Right atrium auricular region (tissue), 2 donors: ENCODE data around the gene DACT2. TPM values are rescaled to one million over a fixed set of nuclear protein-coding genes. Genes with fewer than 3 reads are reported as not detected.

Experiments
- DNase-seq: peaks from one replicate; pipeline ENCODE4 v3.0.0-alpha.2; 2019; ENCODE audit warnings: low spot score
- H3K27ac ChIP-seq, 2 donors: fragments of 200-600 bp; sonication (generic); 1 replicate in 1 of 2; 2 replicates in 1 of 2; pipeline ENCODE4 v1.5.1; 2016 to 2019
- H3K27me3 ChIP-seq, 2 donors: fragments of 200-600 bp; sonication (generic); one replicate each; pipeline versions ENCODE4 v1.5.1 to v1.6.0; 2017 to 2019
- H3K36me3 ChIP-seq: fragments of 200-600 bp; sonication (generic); one replicate; pipeline ENCODE4 v1.5.1; 2016
- H3K4me1 ChIP-seq, 2 donors: fragments of 200-600 bp; sonication (generic); one replicate each; pipeline versions ENCODE4 v1.5.1 to v1.6.0; 2017 to 2019
- H3K4me3 ChIP-seq, 2 donors: fragments of 200-600 bp; sonication (generic); 1 replicate in 1 of 2; 2 replicates in 1 of 2; pipeline ENCODE4 v1.5.1; 2017 to 2019; ENCODE audit warnings: mild to moderate bottlenecking in 1 of 2, moderate library complexity in 1 of 2
- H3K9me3 ChIP-seq, 2 donors: fragments of 200-600 bp; sonication (generic); one replicate each; pipeline ENCODE4 v1.5.1; 2019
- total RNA-seq, 2 donors: library from RNA; depleted of rRNA; stranded (reverse); fragments of >200 nt; gene quantifications; one replicate each; pipeline ENCODE4 v1.1.0, GENCODE V29; 2016
- TF ChIP-seq, protein P1 (sequence below), 2 donors: fragments of 200-600 bp; sonication (generic); IDR thresholded peaks; one replicate each; pipeline ENCODE4 v1.5.1; 2019; ENCODE audit warnings: antibody characterized with exemption in 2 of 2

Gene DACT2
- total RNA-seq, 2 donors from 2014 or later = 1.5 to 2.0 TPM

DNA sequence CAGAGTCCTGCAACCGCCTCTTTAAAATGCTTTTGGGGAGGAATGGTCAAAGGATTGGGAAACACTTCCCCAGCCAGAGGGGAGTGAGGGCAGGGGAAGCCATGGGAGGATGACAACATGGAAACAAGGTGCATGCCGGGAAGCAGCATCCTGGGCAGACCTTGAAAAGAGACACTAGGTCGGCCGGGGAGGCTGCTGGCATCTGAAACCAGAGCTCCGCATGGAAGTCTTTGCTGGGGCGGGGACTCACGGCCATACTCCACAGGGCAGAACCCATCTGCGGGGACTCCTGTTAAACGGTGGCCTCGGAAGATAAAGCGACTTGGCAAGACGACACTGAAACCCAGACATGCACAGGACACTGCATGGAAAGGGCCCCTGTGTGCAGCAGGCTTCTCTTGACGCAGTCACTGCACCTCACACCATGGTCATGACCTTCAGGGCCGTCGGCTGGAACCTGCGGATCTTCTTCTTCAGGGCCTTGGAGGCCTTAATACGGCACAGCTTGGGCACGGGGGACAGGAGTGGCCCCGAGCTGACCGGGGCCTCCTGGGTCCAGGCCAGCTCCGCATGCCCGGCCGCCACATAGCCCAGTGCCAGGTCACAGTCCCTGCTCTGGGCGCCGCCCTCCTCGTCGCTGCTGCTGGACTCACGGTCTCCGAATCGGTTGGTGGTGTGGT is 12.4 kb downstream of the DACT2 start:
- Histone ChIP-seq H3K27me3 (no peaks in the 10 kb centered on the region), H3K4me3 (no peak overlapping the region), H3K4me1 (no peaks in the 10 kb centered on the region), H3K27ac (no peak overlapping the region), H3K9me3 (no peaks in the 10 kb centered on the region), H3K36me3 (no peaks in the 10 kb centered on the region)
- TF ChIP-seq, protein P1, sequence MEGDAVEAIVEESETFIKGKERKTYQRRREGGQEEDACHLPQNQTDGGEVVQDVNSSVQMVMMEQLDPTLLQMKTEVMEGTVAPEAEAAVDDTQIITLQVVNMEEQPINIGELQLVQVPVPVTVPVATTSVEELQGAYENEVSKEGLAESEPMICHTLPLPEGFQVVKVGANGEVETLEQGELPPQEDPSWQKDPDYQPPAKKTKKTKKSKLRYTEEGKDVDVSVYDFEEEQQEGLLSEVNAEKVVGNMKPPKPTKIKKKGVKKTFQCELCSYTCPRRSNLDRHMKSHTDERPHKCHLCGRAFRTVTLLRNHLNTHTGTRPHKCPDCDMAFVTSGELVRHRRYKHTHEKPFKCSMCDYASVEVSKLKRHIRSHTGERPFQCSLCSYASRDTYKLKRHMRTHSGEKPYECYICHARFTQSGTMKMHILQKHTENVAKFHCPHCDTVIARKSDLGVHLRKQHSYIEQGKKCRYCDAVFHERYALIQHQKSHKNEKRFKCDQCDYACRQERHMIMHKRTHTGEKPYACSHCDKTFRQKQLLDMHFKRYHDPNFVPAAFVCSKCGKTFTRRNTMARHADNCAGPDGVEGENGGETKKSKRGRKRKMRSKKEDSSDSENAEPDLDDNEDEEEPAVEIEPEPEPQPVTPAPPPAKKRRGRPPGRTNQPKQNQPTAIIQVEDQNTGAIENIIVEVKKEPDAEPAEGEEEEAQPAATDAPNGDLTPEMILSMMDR (IDR thresholded peaks at IDR 0.05) = no peak
- DNase-seq = no peak

DNA sequence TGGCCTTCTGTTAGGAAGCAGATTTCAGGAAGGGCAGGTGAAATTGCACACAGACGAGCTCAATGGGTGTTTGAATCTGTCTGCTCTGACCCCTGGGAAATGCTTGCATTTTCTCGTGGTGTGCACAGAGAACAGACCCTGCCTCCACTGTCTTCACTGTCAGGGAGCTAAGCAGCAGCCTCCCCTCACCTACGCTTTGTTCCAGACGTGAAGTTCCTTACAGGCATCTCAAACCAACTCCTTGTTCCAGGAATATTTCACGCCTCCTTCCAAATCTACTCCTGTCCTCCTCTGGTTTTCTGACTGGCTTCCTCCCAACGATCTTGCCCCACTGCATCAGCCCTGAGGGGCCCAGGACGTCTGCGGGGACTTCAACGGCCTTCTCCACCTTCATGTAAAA is 13.7 kb downstream of the DACT2 start:
- TF ChIP-seq, protein P1 (IDR thresholded peaks at IDR 0.05) = no peak
- Histone ChIP-seq H3K4me1 (no peaks in the 10 kb centered on the region), H3K4me3 (no peak overlapping the region), H3K9me3 (no peaks in the 10 kb centered on the region), H3K27ac (no peak overlapping the region), H3K27me3 (no peaks in the 10 kb centered on the region), H3K36me3 (no peaks in the 10 kb centered on the region)
- DNase-seq = no peak

DNA sequence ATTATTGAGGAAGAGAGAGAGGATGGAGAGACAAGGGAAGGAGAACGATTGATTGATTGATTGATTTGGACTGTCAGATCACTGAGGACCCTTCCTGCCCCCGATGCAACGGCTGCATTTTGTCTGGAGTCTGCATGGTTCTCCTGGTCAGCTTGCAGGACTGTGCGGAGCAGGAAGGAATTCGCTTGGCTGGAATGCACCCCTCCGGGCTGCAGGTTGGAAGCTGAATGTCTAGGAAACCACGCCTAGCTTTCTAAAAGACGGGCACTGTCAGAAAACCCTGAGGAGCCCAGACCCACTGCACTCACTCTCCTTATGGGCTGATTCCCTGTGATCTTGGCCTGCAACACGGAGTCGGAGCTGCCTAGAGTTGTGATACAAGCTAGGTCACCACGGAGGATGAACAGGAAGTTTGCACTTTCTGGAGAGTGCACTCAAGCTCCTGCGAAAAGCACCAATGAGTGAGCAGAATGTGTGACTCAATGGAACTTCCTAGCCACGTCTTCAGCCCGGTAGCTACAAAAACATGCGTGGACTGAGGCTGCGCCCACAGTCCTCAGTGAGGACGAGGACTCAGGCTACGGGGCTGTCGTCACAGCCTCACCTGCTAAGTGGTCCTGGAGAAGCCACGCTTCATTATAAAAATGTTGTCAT is 14.4 kb downstream of the DACT2 start:
- TF ChIP-seq, protein P1 (IDR thresholded peaks at IDR 0.05) = no peak
- DNase-seq = no peak
- no peaks in the 10 kb centered on the region for H3K4me1 ChIP-seq
- H3K9me3 ChIP-seq = no peaks in the 10 kb centered on the region
- no peak overlapping the region for H3K27ac ChIP-seq
- H3K4me3 ChIP-seq = no peak overlapping the region
- H3K36me3 ChIP-seq = no peaks in the 10 kb centered on the region
- no peaks in the 10 kb centered on the region for H3K27me3 ChIP-seq

DNA sequence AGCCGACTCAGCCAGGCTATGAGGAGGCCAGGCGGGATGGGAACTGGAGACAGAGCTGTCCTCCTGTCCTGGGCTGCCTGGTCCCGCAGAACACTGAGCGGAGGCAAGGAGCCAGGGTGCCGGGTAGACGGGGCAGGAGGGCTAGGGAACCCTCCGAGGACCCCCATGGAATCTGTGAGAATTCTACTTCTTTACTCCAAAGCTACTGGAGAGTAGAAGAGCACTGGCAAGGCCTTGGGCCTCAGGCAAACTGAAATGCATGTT is 14.9 kb downstream of the DACT2 start:
- TF ChIP-seq, protein P1 (IDR thresholded peaks at IDR 0.05) = no peak
- H3K4me3 ChIP-seq = no peak overlapping the region
- H3K27ac ChIP-seq = no peak overlapping the region
- H3K9me3 ChIP-seq = no peaks in the 10 kb centered on the region
- H3K36me3 ChIP-seq = no peaks in the 10 kb centered on the region
- no peaks in the 10 kb centered on the region for H3K27me3 ChIP-seq
- H3K4me1 ChIP-seq = no peaks in the 10 kb centered on the region
- DNase-seq = no peak

DNA sequence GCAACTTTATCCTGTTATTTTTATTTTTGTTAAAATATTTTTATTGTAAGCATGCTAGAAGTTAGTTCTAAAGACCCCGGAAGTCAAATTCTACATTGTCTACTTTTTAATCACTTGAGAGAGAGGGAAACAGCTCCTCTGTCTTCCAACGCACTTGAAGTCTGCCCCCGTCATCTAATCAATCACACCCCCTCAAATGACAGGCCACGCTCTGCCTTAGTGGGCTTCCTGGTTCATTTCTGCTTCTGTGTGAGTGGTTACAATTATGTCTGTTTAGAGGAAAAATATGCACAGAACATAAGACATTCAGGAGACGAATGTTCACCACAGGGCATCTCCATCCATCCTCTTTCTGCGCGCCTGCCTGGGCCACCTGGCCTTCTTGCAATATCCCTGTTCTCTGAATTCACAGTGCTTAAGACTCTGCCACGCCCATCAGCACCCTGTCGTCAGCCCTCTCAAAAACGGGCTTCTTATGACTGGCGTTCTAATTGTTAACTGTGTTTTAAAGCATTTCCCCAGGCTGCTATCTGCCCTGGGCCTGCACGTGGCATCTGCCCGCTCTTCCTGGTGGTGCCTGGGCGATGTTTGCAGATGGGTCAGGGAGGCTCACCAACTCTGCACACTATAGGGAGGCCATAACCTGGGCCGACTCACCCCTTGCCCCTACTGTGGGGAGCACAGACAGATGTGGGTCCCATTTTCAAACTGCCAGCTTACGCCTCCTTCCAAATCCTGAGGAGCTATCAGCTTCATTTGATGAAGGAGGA is 15.4 kb downstream of the DACT2 start:
- Histone ChIP-seq H3K27me3 (no peaks in the 10 kb centered on the region), H3K4me3 (no peak overlapping the region), H3K36me3 (no peaks in the 10 kb centered on the region), H3K4me1 (no peaks in the 10 kb centered on the region), H3K9me3 (no peaks in the 10 kb centered on the region), H3K27ac (no peak overlapping the region)
- no peak for DNase-seq
- TF ChIP-seq, protein P1 (IDR thresholded peaks at IDR 0.05) = no peak
